Stomach (tissue), 4 donors: ENCODE results near the gene DCHS2.

Experiments
- CTCF ChIP-seq, 7 experiments: fragments of 450-650 bp in 4 of 7; fragments of 200-600 bp in 3 of 7; sonication (generic) in 3 of 7; IDR thresholded peaks; one replicate each; pipeline ENCODE4 v1.5.1; 2016 to 2019; ENCODE audit warnings: antibody characterized with exemption in 7 of 7, control low read depth in 2 of 7, mild to moderate bottlenecking in 1 of 7
- POLR2A ChIP-seq, 4 donors: fragments of 450-650 bp; IDR thresholded peaks; one replicate each; pipeline ENCODE4 v1.6.1; 2016; ENCODE audit warnings: antibody characterized with exemption in 4 of 4, control low read depth in 2 of 4, mild to moderate bottlenecking in 1 of 4, moderate library complexity in 1 of 4
- POLR2AphosphoS5 ChIP-seq, 3 donors: sonication (generic); formaldehyde crosslinking; IDR thresholded peaks; one replicate each; pipeline ENCODE4 v1.6.1; 2016; ENCODE audit warnings: antibody characterized with exemption in 3 of 3

- no peak for TF ChIP-seq POLR2A (IDR thresholded peaks at IDR 0.05)
- TF ChIP-seq POLR2AphosphoS5 (IDR thresholded peaks at IDR 0.05) = no peak
- TF ChIP-seq CTCF (IDR thresholded peaks at IDR 0.05) = no peak
Observed at GRCh38 chr4:154527308-154527707, 35.7 kb upstream of the DCHS2 start.
